Measurements from ENCODE around the gene RABGAP1L.

DNA sequence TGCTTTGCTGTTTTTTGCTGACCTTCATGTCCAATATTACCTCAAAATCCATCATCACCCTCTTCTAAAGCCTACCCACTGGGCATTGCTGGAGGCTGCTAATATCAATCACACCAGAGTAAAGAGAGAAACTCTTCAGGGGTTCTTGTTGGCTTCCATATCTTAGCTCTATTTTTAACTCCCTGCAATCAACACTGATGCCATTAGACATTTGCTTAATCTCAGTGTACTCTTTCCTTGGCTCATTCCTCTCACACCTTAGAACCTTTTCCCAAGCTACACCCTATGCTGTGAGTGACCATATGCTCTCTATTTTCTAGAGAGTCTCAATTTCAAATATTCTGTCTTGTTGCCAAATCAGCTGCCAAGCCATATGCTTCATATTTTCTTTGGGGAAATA lies 40.6 kb upstream of the RABGAP1L start:
- no peak for TF ChIP-seq POLR2A (IDR thresholded peaks at IDR 0.05)
- TF ChIP-seq, protein P1, sequence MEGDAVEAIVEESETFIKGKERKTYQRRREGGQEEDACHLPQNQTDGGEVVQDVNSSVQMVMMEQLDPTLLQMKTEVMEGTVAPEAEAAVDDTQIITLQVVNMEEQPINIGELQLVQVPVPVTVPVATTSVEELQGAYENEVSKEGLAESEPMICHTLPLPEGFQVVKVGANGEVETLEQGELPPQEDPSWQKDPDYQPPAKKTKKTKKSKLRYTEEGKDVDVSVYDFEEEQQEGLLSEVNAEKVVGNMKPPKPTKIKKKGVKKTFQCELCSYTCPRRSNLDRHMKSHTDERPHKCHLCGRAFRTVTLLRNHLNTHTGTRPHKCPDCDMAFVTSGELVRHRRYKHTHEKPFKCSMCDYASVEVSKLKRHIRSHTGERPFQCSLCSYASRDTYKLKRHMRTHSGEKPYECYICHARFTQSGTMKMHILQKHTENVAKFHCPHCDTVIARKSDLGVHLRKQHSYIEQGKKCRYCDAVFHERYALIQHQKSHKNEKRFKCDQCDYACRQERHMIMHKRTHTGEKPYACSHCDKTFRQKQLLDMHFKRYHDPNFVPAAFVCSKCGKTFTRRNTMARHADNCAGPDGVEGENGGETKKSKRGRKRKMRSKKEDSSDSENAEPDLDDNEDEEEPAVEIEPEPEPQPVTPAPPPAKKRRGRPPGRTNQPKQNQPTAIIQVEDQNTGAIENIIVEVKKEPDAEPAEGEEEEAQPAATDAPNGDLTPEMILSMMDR (IDR thresholded peaks at IDR 0.05): no peak

Measured in right lobe of liver (tissue), 4 donors.